HG03558 (cell line): ENCODE measurements around the gene SHANK1.
"Not testable (repeated sequence)": the region's sequence is repeated elsewhere in the genome, so short reads cannot be mapped to it uniquely, and the experiment has no call there.

Source experiments
- ATAC-seq: cut with Tn5 transposase; IDR thresholded peaks from one replicate; pipeline ENCODE4 v1.9.1; 2021; ENCODE audit warnings: moderate number of reproducible peaks; ENCODE audit not compliant: unreplicated experiment; ENCODE audit errors: extremely low read depth

SHANK1 gene

DNA sequence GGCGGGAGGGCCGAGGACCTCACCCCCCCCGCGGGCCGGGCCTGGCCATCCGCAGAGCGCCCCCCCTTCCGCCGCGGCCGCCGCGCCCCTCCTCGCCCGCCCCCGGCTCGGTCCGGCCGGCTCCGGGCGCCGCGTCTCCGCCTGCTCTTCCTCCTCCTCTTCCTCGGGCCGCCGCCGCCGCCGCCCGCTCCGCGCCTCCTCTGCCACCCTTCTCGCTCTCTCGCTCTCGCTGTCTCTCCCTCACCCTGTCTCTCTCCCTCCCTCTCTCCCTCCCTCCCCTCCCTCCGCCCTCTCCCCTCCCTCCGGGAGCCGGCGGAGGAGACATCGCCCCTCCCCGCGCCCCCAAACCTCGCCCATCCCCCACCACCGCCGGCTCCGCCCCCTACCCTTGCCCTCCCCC lies at the start of gene SHANK1:
SHANK1 (minus strand) TSS at position 237 of the 400 bp plus-strand sequence. CDS start 2,883 bp downstream, outside the sequence.
- no peak for ATAC-seq

DNA sequence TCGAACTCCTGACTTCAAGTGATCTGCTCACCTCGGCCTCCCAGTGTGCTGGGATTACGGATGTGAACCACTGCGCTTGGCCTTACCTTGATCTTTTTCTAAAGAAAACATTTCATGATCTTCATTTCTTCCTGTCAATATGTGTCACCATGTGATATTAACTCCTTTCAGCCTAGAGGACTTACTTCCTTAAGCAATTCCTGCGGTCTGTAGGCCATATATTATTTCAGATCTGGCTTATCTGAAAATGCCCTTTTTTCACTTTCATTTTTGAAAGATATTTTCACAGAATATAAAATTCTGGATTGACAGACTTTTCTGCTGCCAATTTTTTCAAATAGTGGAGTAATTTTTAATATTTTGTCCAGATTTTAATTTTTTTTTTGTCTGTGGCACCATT lies 48.7 kb upstream of the SHANK1 start:
- ATAC-seq = no peak

DNA sequence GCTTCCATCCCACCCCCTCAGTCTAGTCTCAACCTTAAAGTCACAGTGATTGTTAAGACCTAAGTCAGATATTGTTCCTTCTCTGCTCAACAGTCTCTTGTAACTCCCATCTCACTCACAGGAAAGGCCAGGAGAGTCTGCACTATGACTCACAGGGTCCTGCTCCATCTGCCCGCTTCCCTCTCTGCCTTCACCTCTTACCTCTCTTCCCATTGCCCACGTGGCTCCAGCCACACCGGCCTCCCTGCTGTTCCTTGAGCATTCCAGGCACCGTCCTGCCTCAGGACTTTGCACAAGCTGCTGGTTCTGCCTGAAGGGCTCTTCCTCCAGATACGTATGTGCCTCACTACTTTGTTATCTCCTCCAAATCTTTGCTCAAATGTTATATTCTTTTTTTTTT lies 47.7 kb upstream of the SHANK1 start:
- ATAC-seq = not testable (repeated sequence)

DNA sequence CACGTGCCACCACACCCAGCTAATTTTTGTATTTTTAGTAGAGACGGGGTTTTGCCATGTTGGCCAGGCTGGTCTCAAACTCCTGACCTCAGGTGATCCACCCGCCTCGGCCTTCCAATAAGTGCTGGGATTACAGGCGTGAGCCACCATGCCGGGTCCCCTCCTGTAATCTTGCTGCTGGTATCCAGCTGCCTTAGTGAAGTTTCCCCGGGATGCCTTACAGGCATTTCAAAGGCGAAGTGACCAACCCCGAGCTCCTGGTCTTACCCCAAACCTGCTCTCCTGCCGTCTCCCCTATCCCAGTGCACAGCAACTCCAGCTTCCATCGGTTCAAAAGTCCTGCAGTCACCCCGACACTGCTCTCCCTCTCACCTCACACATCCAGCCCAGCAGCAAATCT lies 47.1 kb upstream of the SHANK1 start:
- not testable (repeated sequence) for ATAC-seq

DNA sequence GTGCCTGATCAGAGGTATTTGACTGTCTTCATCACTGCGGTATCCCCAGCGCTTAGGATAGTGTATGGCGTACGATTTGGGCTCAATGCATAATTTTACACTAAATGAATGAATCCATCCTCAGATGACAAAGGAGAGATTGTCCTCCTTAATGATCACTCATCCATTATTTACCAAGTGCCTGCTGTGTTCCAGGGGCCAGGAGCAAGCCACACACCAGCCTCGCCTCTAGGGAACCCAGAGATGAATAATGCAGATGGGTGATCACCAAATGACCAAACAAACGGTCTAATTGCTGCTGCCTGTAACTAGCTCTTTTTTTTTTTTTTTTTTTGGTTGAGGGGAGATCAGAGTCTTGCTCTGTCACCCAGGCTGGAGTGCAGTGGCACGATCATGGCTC lies 44.8 kb upstream of the SHANK1 start:
- ATAC-seq = no peak

DNA sequence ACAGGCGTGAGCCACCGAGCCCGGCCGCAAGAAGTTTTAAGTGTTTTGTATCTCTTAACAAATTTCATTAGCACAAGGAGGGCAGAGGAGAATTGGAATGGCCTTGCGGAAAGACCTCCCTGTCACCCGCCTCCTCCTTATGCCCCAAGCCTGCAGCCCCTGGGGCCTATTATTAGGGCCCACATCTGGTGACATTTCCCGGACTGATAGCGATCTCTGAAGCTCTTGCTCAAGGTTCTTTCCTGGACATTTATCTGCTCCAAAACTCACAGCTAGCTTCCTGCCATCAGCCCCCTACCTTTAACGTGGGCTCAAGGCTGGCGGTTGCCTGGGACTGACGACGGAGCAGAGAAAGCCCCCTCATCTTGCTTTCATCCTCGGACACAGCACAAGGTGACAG lies 43.9 kb upstream of the SHANK1 start:
- not testable (repeated sequence) for ATAC-seq

DNA sequence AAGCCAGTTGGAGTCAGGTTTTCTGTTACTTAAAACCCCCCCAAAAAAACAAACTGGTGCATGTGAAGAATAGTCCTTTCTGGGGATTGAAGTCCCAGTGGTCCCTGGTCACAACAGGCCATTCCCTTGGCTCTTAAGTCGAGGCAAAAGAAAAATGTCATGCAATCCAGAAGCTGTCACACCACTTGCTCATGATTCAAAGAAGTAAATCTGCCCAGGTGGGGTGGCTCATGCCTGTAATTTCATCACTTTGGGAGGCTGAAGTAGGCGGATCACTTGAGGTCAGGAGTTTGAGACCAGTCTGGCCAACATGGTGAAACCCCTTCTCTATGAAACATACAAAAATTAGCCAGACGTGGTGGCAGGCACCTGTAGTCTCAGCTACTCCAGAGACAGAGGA lies 41.9 kb upstream of the SHANK1 start:
- not testable (repeated sequence) for ATAC-seq

DNA sequence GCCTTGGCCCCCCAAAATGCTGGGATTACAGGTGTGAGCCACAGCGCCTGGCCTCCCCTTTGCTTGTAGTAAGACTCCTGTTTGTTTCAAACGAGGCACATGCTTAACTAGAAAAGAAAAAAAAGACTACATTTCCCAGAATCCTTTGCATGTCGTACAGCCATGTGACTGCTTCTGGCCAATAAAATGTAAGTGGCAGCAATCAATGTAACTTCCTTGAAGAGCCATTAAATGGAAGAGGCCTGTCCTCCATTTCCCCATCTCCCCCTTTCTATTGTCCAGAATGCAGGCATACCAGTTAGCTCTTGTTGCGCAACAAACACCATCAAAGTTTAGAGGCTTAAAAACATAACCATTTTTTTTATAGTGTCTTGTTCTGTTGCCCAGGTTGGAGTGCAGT lies 40.3 kb upstream of the SHANK1 start:
- ATAC-seq = no peak

DNA sequence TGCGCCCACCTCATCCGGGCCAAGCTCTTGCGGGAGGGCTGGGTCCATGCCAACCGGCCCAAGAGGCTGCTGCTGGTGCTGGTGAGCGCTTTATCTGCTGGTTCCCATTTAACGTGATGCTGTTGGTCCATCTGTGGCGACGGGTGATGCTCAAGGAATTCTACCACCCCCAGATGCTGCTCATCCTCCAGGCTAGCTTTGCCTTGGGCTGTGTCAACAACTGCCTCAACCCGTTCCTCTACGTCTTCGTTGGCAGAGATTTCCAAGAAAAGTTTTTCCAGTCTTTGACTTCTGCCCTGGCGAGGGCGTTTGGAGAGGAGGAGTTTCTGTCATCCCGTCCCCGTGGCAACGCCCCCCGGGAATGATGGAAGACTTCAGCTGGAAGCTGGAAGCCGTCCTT lies 39.5 kb upstream of the SHANK1 start:
- ATAC-seq = not testable (repeated sequence)

DNA sequence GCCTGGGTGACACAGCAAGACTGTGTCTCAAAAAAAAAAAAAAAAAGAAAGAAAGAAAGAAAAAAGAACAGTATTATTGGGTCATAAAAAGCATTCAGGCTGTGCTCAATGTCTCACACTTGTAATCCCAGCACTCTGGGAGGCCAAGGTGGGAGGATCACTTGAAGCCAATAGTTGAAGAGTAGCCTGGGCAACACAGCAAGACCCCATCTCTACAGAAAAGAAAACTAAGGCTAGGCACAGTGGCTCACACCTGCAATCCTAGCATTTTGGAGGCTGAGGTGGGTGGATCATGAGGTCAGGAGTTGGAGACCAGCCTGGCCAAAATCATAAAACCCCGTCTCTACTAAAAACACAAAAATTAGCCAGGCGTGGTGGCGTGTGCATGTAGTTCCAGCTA lies 38.0 kb upstream of the SHANK1 start:
- ATAC-seq = not testable (repeated sequence)

DNA sequence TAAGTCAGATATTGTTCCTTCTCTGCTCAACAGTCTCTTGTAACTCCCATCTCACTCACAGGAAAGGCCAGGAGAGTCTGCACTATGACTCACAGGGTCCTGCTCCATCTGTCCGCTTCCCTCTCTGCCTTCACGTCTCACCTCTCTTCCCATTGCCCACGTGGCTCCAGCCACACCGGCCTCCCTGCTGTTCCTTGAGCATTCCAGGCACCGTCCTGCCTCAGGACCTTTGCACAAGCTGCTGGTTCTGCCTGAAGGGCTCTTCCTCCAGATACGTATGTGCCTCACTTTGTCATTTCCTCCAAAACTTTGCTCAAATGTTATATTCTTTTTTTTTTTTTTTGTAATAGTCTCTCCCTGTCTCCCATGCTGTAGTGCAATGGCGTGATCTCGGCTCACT lies 36.6 kb upstream of the SHANK1 start:
- not testable (repeated sequence) for ATAC-seq

DNA sequence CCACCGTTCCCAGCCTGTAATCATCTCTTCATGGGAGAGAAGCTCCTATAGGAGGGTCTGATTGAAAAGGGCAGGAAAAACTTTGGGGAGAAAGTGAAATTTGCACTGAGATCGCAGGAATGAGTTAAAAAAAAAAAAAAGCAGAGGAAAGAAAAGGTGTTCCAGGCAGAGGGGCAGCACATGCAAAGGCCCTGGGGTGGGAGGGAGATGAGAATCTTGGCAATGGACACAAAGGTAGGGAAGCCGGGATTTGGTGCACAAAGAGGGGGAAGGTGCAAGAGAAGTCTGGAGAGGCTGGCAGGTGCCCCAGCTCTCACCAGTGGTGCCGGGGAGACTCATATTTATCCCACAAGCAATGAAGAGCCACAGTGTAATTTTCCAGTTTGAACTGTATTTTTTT lies 34.3 kb upstream of the SHANK1 start:
- no peak for ATAC-seq

DNA sequence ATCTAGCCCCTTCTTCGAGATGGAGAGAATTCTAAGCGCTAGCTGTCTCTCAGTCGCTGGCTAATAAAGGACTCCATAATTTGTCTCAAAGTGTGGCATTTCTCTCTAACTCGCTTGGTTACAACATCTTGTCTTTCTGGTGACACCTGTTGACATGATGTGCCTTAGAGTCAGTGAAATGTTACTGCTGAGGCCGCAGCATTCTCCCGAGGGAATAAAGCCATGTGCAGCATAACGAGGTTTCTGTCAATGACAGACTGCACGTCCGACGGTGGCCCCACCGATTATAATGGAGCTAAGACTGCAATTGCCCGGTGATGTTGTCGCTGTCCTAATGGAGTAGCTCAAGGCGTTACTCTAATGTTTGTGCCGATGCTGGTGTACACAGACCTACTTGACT lies 30.4 kb upstream of the SHANK1 start:
- no peak for ATAC-seq

DNA sequence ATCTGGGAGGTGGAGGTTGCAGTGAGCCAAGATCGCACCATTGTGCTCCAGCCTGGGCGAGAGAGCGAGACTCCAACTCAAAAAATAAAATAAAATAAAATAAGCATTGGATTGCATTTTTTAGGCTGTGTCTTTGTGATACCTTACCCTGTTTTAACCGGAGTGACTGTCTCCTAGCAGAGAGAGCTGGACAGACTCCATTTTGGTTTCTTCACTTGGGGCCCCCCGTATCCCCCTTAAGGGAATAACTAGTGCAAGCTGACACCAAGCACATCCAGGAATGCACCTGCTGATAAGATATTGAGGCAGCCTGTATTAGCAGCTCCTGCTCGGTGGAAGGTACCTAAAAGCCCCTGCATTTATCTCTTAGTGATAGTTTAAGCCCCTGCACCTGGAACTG lies 29.9 kb upstream of the SHANK1 start:
- ATAC-seq = no peak

DNA sequence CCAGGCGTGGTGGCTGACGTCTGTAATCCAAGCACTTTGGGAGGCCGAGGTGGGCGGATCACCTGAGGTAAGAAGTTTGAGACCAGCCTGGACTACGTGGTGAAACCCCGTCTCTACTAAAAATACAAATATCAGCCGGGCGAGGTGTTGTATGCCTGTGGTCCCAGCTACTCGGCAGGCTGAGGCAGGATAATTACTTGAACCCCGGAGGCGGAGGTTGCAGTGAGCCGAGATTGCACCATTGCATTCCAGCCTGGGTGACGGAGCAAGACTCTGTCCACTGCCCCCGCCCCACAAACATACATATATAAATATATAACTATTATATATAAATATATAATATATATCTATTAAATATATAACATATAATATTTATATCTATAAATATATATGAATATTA lies 27.5 kb upstream of the SHANK1 start:
- ATAC-seq = not testable (repeated sequence)

DNA sequence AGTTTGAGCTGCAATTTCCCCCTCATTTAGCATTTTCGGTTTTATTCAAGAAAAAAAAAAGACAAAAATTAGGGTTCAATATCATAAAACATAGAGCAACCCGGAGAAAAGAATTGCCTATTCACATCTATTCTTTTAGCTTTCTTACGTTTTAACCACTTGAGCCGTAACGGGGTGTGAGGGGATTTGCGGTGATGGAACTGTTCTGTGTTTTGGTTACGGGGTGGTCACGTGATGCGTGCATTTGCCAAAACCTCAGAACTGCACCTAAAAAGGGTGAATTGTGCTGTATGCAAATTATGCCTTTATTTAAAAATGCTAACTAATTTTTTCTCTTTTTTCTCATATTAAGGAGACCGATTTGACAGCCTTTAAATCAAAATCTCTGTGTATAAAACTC lies 25.6 kb upstream of the SHANK1 start:
- no peak for ATAC-seq

DNA sequence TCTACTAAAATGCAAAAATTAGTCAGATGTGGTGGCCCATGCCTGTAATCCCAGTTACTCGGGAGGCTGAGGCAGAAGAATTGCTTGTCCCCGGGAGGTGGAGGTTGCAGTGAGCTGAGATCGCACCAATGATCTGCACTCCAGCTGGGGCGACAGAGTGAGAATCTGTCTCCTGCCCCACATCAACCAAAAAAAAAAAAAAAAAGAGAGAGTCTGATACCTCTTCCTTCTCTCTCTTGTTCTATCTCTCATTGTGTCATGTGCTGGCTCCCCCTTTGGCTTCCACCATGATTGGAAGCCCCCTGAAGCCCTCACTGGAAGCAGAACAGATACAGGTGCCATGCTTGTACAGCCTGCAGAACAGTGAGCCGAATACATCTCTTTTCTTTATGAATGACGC lies 23.9 kb upstream of the SHANK1 start:
- no peak for ATAC-seq

DNA sequence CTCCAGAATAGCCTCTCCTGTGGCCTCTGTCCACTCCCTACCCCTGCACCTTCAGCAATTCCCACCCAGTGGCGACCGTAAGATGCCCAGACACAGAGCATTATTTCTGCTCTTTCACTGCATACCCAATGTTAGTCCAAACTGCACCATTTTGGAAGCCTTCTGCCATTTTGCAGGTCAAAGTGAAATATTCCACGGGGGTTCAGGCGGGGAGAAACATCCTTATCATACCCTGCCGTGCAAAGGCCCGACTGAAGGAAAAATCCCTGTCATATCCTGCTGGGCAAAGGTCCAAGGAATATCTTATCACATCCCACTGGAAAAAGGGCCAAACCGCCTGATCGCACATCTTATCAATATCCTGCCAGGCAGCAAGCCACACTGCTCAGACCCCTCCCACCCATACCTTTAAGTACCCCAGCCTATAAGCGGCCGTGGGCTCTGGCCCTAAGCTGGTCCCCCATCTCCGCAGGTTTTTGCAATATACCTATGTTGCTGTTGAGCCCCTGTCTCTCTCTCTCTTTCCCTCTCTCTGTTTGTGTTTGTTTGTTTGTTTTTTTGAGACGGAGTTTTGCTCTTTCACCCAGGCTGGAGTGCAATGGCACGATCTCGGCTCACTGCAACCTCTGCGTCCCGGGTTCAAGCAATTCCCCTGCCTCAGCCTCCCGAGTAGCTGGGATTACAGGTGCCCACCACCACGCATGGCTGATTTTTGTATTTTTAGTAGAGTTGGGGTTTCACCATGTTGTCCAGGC lies 21.8 kb upstream of the SHANK1 start:
- ATAC-seq = no peak

DNA sequence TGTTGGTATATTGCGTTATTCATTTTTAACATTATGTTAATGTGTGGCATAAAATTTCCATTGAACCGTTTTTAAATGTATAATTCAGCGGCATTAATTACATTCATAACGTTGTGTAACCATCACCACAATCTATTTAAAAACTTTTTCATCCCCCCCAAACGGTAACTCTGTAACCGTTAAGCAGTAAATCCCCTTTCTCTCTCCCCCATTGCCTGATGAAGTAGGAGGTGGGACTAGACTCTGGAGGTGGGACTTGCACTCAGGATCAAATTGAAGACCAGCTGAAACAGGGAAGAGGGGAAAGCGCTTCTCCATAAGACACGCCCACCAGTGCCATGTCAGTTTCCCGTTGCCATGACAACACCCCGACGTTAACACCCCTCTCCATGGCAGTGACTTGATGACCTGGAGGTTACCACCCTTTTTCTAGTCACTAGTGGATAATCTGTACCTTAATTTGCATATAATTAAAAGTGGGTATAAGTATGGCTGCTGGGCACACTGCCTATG lies 20.4 kb upstream of the SHANK1 start:
- ATAC-seq = no peak

DNA sequence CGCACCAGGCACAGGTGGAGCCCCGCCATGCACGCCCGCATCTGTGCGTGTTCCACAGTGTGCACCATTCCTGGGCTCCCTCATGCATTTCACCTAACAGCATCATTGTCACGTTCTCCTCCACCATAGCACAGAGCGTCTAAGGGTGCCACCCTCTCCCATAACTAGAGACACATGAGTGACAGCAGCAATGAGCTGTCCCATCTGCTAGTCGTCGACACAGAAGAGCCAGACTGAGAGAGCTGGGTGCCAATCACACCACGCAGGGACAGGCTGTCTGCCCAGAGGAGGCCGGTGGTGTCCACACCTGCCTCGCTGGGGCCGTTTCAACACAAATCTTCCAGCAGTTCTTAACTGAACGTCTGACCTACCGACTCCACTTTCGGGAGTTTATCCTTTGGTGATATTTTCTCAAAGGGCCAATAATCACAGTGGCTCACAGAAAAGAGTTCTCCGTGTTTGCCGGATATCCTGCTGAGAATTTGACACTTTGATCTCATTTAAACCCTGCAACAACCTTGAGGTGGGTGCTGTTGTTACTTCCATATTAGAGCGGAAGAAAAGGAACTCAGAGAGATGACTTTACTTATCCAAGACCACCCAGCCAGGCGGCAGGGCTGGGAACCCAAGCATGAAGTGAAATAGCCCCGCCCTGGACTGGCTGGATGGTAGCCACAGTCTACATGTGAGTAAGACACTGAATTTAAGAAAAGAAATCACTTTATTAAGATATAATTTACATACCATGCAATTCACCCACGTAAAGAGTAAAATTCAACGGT lies 19.7 kb upstream of the SHANK1 start:
- no peak for ATAC-seq

DNA sequence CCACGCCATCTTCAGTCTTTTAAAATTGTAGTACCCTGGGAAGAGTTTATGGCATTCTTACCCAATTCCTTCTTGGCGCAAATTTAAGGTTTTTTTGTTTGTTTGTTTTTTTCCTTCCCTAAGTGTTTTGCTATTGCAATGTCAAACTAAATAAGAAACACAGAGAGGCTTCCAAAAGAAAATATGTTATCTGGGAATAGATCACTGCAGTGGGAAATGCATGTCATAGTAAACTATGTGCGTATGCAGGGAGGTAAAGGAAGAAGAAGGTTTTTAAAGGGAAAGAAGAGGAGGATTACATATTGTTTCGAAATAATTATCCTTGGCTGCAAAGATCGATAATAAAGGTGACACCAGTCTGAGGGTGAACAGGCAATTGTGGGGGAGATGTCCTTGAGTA lies 16.7 kb upstream of the SHANK1 start:
- ATAC-seq = no peak
